Activated CD4-positive, alpha-beta T cell treated with anti-CD3 and anti-CD28 coated beads, Interleukin-2, amount 50 U/mL, for 1 hour (primary cell): ENCODE data around the gene FAM20C.
"Not testable (repeated sequence)": the region's sequence is repeated elsewhere in the genome, so short reads cannot be mapped to it uniquely, and the experiment has no call there.

Experiments
- DNase-seq: peaks from one replicate; pipeline ENCODE4 v3.0.0-alpha.2; 2020

Gene FAM20C

GRCh38 chr7:193481-194251, 1.3 kb downstream of the FAM20C start:
- DNase-seq = no peak

GRCh38 chr7:194252-195009, 2.1 kb downstream of the FAM20C start:
- no peak for DNase-seq

- DNase-seq = no peak
Observed at GRCh38 chr7:195010-195829, 2.8 kb downstream of the FAM20C start.

- DNase-seq = no peak
Observed at GRCh38 chr7:195830-196128, 3.4 kb downstream of the FAM20C start.

GRCh38 chr7:196283-196682, 3.9 kb downstream of the FAM20C start:
- DNase-seq = no peak

GRCh38 chr7:196778-197321, 4.5 kb downstream of the FAM20C start:
- no peak for DNase-seq

- no peak for DNase-seq
Observed at GRCh38 chr7:197413-198335, 5.3 kb downstream of the FAM20C start.

GRCh38 chr7:199483-200249, 7.3 kb downstream of the FAM20C start:
- DNase-seq = no peak

- no peak for DNase-seq
Observed at GRCh38 chr7:200290-200689, 7.9 kb downstream of the FAM20C start.

GRCh38 chr7:200704-201103, 8.3 kb downstream of the FAM20C start:
- DNase-seq = no peak

GRCh38 chr7:204326-204725, 12.0 kb downstream of the FAM20C start:
- no peak for DNase-seq

- no peak for DNase-seq
Observed at GRCh38 chr7:205115-206010, 13.0 kb downstream of the FAM20C start.

GRCh38 chr7:206351-206750, 14.0 kb downstream of the FAM20C start:
- not testable (repeated sequence) for DNase-seq

- no peak for DNase-seq
Observed at GRCh38 chr7:207418-208129, 15.2 kb downstream of the FAM20C start.

- DNase-seq = no peak
Observed at GRCh38 chr7:208130-208673, 15.8 kb downstream of the FAM20C start.

- DNase-seq = no peak
Observed at GRCh38 chr7:208816-209215, 16.4 kb downstream of the FAM20C start.

GRCh38 chr7:209416-209815, 17.0 kb downstream of the FAM20C start:
- DNase-seq = no peak

- no peak for DNase-seq
Observed at GRCh38 chr7:209906-210305, 17.5 kb downstream of the FAM20C start.

- DNase-seq = no peak
Observed at GRCh38 chr7:210401-210925, 18.1 kb downstream of the FAM20C start.
